Tibial nerve (tissue), 4 donors: ENCODE results near the gene RGS3. TPM values are rescaled to one million over a fixed set of nuclear protein-coding genes. Genes with fewer than 3 reads are reported as not detected.
A peak's percentile ranks its signal among the peaks of the same experiment; 100 is the strongest.

Experiments
- DNase-seq, 2 donors: peaks; one replicate each; pipeline ENCODE4 v3.0.0-alpha.2; 2019; ENCODE audit warnings: low spot score in 2 of 2
- H3K27ac ChIP-seq, 4 donors: fragments of 200-600 bp; sonication (generic) in 3 of 4; one replicate each; pipeline ENCODE4 v1.5.1; 2017 to 2019; ENCODE audit warnings: mild to moderate bottlenecking in 1 of 4
- H3K27me3 ChIP-seq, 2 donors: fragments of 200-600 bp; sonication (generic) in 1 of 2; one replicate each; pipeline versions ENCODE4 v1.5.1 to v1.6.0; 2017 to 2019
- H3K36me3 ChIP-seq, 3 donors: fragments of 200-600 bp; sonication (generic); one replicate each; pipeline ENCODE4 v1.5.1; 2018 to 2019
- H3K4me1 ChIP-seq, 4 donors: fragments of 200-600 bp; sonication (generic) in 3 of 4; one replicate each; pipeline ENCODE4 v1.5.1; 2017 to 2019
- H3K4me3 ChIP-seq, 4 donors: fragments of 200-600 bp; sonication (generic) in 3 of 4; one replicate each; pipeline ENCODE4 v1.5.1; 2017 to 2019; ENCODE audit warnings: mild to moderate bottlenecking in 1 of 4, moderate library complexity in 1 of 4
- H3K9me3 ChIP-seq, 4 donors: fragments of 200-600 bp; sonication (generic) in 3 of 4; one replicate each; pipeline ENCODE4 v1.5.1; 2017 to 2019
- CTCF ChIP-seq, 5 experiments: fragments of 200-600 bp in 3 of 5; fragments of 450-650 bp in 2 of 5; sonication (generic) in 3 of 5; IDR thresholded peaks; one replicate each; pipeline ENCODE4 v1.5.1; 2016 to 2019; ENCODE audit warnings: antibody characterized with exemption in 5 of 5, mild to moderate bottlenecking in 3 of 5, moderate library complexity in 2 of 5
- EP300 ChIP-seq, 2 donors: sonication (generic); formaldehyde crosslinking; IDR thresholded peaks; one replicate each; pipeline ENCODE4 v1.6.1; 2017; ENCODE audit warnings: antibody characterized with exemption in 2 of 2, mild to moderate bottlenecking in 1 of 2
- POLR2A ChIP-seq, 2 donors: fragments of 450-650 bp; IDR thresholded peaks; one replicate each; pipeline ENCODE4 v1.6.1; 2017; ENCODE audit warnings: antibody characterized with exemption in 2 of 2, mild to moderate bottlenecking in 2 of 2, moderate library complexity in 2 of 2
- WGBS, 2 donors: methylation state at CpG; one replicate each; pipeline ENCODE4 v1.1.5; 2018; 5-methylcytosine and 5-hydroxymethylcytosine counted together
- total RNA-seq, 4 donors: library from RNA; depleted of rRNA; stranded (reverse); fragments of >200 nt; gene quantifications; one replicate each; pipeline ENCODE4 v1.1.0, GENCODE V29; 2016

Gene RGS3
- total RNA-seq, 4 donors from 2014 or later = 18.0 to 45.9 (median 35.2) TPM

GRCh38 chr9:113591899-113592625, 128.5 kb downstream of the RGS3 start:
- H3K36me3 ChIP-seq = peaks cover 0 to 20% (median 13%) of the 10 kb centered on the region in 3 donors
- H3K4me3 ChIP-seq = no peak overlapping the region
- H3K4me1 ChIP-seq = peaks cover 0 to 48% (median 12%) of the 10 kb centered on the region in 4 donors
- no peak for DNase-seq
- 72 to 73% methylated on average over 7 of the region's 7 CpGs for WGBS, 2 donors
- H3K9me3 ChIP-seq = no peaks in the 10 kb centered on the region
- TF ChIP-seq POLR2A (IDR thresholded peaks at IDR 0.05) (no peak), CTCF (IDR thresholded peaks at IDR 0.05) (peak in 1 of 5 experiments; percentile 3)
- H3K27ac ChIP-seq = no peak overlapping the region
- no peaks in the 10 kb centered on the region for H3K27me3 ChIP-seq

GRCh38 chr9:113592876-113593575, 129.5 kb downstream of the RGS3 start:
- 73 to 75% methylated on average over 6 of the region's 6 CpGs for whole genome bisulfite sequencing, 2 donors
- peak overlapping the region; percentile 11 to 87 (median 69) for H3K27ac ChIP-seq
- H3K4me1 ChIP-seq = peaks cover 0 to 42% (median 12%) of the 10 kb centered on the region in 4 donors
- peaks cover 0 to 29% (median 17%) of the 10 kb centered on the region in 3 donors for H3K36me3 ChIP-seq
- no peak overlapping the region for H3K4me3 ChIP-seq
- no peak for DNase-seq
- H3K27me3 ChIP-seq = no peaks in the 10 kb centered on the region
- TF ChIP-seq POLR2A (IDR thresholded peaks at IDR 0.05) (no peak), CTCF (IDR thresholded peaks at IDR 0.05) (no peak), EP300 (IDR thresholded peaks at IDR 0.05) (no peak)
- no peaks in the 10 kb centered on the region for H3K9me3 ChIP-seq

- peak; percentile 73 to 77 for DNase-seq
- Histone ChIP-seq H3K27ac (peak overlapping the region; percentile 43 to 87 (median 69)), H3K4me1 (peaks cover 0 to 45% (median 12%) of the 10 kb centered on the region in 4 donors), H3K9me3 (no peaks in the 10 kb centered on the region), H3K4me3 (peak overlapping the region; percentile 30 to 54 (median 46)), H3K36me3 (peaks cover 0 to 33% (median 17%) of the 10 kb centered on the region in 3 donors), H3K27me3 (no peaks in the 10 kb centered on the region)
- WGBS, 2 donors = 1 to 4% methylated on average over 11 to 15 of the region's 15 CpGs
- TF ChIP-seq EP300 (IDR thresholded peaks at IDR 0.05) (peak in 1 of 2 donors; percentile 91), CTCF (IDR thresholded peaks at IDR 0.05) (peak in 2 of 5 experiments; percentile 10 to 21), POLR2A (IDR thresholded peaks at IDR 0.05) (peak; percentile 54 to 85)
Observed at GRCh38 chr9:113593682-113594281, 130.3 kb downstream of the RGS3 start.

GRCh38 chr9:113594484-113595299, 131.2 kb downstream of the RGS3 start:
- 49 to 51% methylated on average over 19 of the region's 19 CpGs for WGBS, 2 donors
- peaks cover 0 to 47% (median 17%) of the 10 kb centered on the region in 4 donors for H3K4me1 ChIP-seq
- H3K4me3 ChIP-seq = peak overlapping the region; percentile 30 to 54 (median 46)
- DNase-seq = no peak
- H3K27me3 ChIP-seq = no peaks in the 10 kb centered on the region
- TF ChIP-seq CTCF (IDR thresholded peaks at IDR 0.05) (no peak), POLR2A (IDR thresholded peaks at IDR 0.05) (no peak), EP300 (IDR thresholded peaks at IDR 0.05) (no peak)
- peak overlapping the region; percentile 43 to 87 (median 69) for H3K27ac ChIP-seq
- no peaks in the 10 kb centered on the region for H3K9me3 ChIP-seq
- peaks cover 0 to 33% (median 17%) of the 10 kb centered on the region in 3 donors for H3K36me3 ChIP-seq
